Measurements from ENCODE around the gene PTPRM.

The PTPRM gene

DNA sequence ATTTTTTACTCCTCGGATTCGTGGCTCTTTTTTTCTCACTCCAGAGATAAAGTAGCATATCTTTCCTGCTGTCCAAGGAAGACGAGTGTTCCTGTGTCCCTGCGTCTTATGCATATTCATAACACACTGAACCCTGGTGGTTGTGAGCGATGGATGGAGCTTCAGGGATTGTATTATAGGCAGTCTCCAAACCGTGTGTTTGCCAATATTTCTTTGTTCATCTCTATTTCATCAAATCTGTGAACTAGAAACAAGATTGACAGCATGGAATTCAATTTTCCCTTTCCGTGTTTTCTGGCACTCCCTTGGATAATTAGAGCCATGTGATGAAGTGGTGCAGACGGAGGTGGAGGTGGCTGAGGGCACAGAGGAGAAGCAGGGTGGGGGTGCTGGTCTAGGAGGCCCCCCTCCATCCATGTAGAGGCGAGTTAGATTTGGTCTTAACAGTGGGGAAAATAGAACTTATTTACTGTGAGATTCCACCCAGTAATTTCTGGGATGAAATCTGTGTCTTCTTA is 240.9 kb downstream of the PTPRM start:
- no peak for DNase-seq (ENCODE audit: insufficient read length, low spot score)
- no peak for TF ChIP-seq SPI1 (IDR thresholded peaks at IDR 0.05; ENCODE audit: low read depth, low read length)
- TF ChIP-seq POLR2AphosphoS5 (IDR thresholded peaks at IDR 0.05; ENCODE audit: low read depth, low read length) = no peak
- TF ChIP-seq PAX5 (IDR thresholded peaks at IDR 0.05; ENCODE audit: insufficient read depth, low read length, severe bottlenecking) = no peak
- TF ChIP-seq POLR2A (IDR thresholded peaks at IDR 0.05; ENCODE audit: low read depth, low read length) = no peak
- TF ChIP-seq POU2F2 (IDR thresholded peaks at IDR 0.05; ENCODE audit: low read depth, low read length) = no peak
- no peak for TF ChIP-seq TAF1 (IDR thresholded peaks at IDR 0.05; ENCODE audit: low read depth, low read length)

DNA sequence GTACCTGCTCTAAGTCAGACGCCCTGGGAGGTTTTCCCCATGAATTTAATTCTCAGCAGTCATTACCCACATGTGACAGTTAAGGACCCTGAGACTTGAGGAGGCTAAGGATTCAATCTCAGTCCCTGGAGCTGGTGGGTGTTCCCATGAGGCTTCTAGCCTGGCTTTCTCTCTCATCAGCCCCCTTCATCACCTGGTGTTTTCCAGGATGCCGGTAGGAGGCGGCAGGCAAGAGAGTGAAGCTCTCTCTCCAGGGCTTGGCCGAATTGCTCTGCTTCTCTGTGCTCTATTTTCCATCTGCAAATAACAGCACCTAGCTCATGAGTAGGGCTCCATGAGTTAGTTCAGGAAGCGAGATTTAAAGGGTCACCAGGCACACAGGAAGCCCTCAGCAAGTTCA is 241.9 kb downstream of the PTPRM start:
- no peak for DNase-seq (ENCODE audit: insufficient read length, low spot score)
- FAIRE-seq = no peak
- TF ChIP-seq POLR2A (IDR thresholded peaks at IDR 0.05; ENCODE audit: low read depth, low read length) = no peak
- TF ChIP-seq PAX5 (IDR thresholded peaks at IDR 0.05; ENCODE audit: insufficient read depth, low read length, severe bottlenecking) = no peak
- TF ChIP-seq TAF1 (IDR thresholded peaks at IDR 0.05; ENCODE audit: low read depth, low read length) = no peak
- no peak for TF ChIP-seq POLR2AphosphoS5 (IDR thresholded peaks at IDR 0.05; ENCODE audit: low read depth, low read length)
- no peak for TF ChIP-seq SPI1 (IDR thresholded peaks at IDR 0.05; ENCODE audit: low read depth, low read length)

More for the DNA sequence above, 240.9 kb downstream of the PTPRM start:
- FAIRE-seq = no peak

DNA sequence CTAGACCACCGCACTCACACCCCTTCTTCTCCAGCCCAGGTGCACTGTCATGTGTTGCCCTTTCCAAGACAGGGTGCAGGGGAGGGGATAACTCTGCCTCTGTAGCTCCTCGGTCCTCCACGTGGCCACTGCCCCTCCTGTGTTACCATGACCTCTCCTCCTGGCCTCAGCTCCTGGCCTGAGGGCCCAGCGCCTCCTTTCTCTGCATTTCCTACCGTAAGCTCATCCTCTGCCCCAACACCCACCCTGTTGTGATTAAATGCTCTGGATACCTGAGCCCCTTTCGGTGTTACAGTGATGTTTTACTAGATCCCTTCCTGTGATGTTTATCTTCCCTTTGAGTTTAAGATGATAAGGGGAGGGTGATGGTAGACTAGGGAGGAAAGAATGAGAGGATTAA is 242.3 kb downstream of the PTPRM start:
- no peak for DNase-seq (ENCODE audit: insufficient read length, low spot score)
- TF ChIP-seq POLR2A (IDR thresholded peaks at IDR 0.05; ENCODE audit: low read depth, low read length) (no peak), POU2F2 (IDR thresholded peaks at IDR 0.05; ENCODE audit: low read depth, low read length) (no peak), SPI1 (IDR thresholded peaks at IDR 0.05; ENCODE audit: low read depth, low read length) (no peak), POLR2AphosphoS5 (IDR thresholded peaks at IDR 0.05; ENCODE audit: low read depth, low read length) (no peak), PAX5 (IDR thresholded peaks at IDR 0.05; ENCODE audit: insufficient read depth, low read length, severe bottlenecking) (no peak), TAF1 (IDR thresholded peaks at IDR 0.05; ENCODE audit: low read depth, low read length) (no peak)
- no peak for FAIRE-seq

DNA sequence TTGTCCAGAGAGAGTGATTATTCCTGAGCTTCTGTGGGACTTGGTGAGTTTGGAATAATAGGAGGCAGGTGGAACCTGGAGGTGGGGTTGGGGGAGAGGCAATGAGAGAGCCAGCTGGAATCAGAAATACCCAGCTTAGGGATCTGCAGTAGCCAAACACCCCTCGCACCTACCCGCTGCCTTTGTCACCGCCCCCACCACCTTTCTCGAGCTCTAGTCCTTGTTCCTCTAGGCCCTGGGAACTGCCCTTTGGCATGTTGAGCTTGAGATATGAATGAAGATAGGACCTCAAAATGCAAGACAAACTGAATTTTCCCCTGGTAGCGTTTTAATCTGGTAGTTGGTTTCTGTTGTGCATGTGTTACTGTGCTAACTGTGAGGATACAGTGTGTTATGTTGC is 242.9 kb downstream of the PTPRM start:
- TF ChIP-seq PAX5 (IDR thresholded peaks at IDR 0.05; ENCODE audit: insufficient read depth, low read length, severe bottlenecking) (no peak), TAF1 (IDR thresholded peaks at IDR 0.05; ENCODE audit: low read depth, low read length) (no peak), POLR2A (IDR thresholded peaks at IDR 0.05; ENCODE audit: low read depth, low read length) (no peak), POLR2AphosphoS5 (IDR thresholded peaks at IDR 0.05; ENCODE audit: low read depth, low read length) (no peak), SPI1 (IDR thresholded peaks at IDR 0.05; ENCODE audit: low read depth, low read length) (no peak), POU2F2 (IDR thresholded peaks at IDR 0.05; ENCODE audit: low read depth, low read length) (no peak)
- FAIRE-seq (no peak), DNase-seq (ENCODE audit: insufficient read length, low spot score) (no peak)

DNA sequence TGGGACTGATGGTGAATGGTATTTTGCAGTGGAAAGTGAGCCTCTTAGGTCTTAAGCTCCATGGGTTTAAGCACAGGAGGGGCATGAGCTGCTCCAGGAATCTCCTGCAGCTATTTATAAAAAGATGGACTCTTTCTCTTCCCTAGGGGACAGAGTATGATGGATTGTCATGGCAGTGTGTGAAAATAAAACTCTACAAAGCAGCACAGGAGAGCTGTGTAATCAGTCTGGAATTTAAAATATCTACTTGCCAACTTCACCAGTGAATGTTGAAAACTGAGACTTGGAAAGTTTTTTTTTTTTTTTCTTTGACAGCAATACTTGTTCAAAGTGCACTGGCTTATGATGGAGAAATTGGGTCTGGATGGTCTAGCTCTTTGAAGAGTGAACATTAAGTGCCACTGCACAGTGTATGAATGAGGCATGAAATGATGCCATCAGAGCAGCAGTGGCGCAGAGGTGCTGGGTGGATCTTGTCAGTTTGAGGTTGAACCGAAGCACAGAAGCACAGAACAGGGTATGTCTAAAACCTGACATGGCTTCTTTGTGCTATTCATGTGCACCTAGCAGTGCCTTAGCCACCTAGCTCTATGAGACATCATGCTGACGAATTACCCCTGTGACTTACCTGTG is 245.4 kb downstream of the PTPRM start:
- no peak for TF ChIP-seq PAX5 (IDR thresholded peaks at IDR 0.05; ENCODE audit: insufficient read depth, low read length, severe bottlenecking)
- TF ChIP-seq POU2F2 (IDR thresholded peaks at IDR 0.05; ENCODE audit: low read depth, low read length) = no peak
- TF ChIP-seq POLR2A (IDR thresholded peaks at IDR 0.05; ENCODE audit: low read depth, low read length) = no peak
- no peak for TF ChIP-seq POLR2AphosphoS5 (IDR thresholded peaks at IDR 0.05; ENCODE audit: low read depth, low read length)
- TF ChIP-seq SPI1 (IDR thresholded peaks at IDR 0.05; ENCODE audit: low read depth, low read length) = no peak
- FAIRE-seq (no peak), DNase-seq (ENCODE audit: insufficient read length, low spot score) (no peak)

DNA sequence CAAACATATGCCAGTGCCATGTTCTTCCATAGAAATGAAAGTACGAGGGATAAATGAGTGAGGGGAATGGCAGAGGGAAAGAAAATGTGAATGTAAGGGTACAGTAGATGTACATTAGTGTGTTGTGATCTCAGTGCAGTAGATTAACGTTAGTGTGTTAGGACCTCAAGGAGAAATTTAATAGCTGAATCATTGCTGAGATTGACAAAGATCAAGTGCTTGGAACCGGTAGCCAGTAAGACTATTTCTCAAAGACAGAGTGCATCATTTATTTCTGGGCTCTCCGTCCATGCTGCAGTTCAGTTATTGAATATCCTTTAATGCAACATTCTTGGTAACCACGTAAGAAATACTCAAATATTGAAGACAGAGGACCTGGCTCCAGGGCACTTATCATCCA is 246.0 kb downstream of the PTPRM start:
- no peak for FAIRE-seq
- TF ChIP-seq TAF1 (IDR thresholded peaks at IDR 0.05; ENCODE audit: low read depth, low read length) (no peak), POU2F2 (IDR thresholded peaks at IDR 0.05; ENCODE audit: low read depth, low read length) (no peak), POLR2A (IDR thresholded peaks at IDR 0.05; ENCODE audit: low read depth, low read length) (no peak), POLR2AphosphoS5 (IDR thresholded peaks at IDR 0.05; ENCODE audit: low read depth, low read length) (no peak), SPI1 (IDR thresholded peaks at IDR 0.05; ENCODE audit: low read depth, low read length) (no peak), PAX5 (IDR thresholded peaks at IDR 0.05; ENCODE audit: insufficient read depth, low read length, severe bottlenecking) (no peak)
- DNase-seq (ENCODE audit: insufficient read length, low spot score) = no peak

DNA sequence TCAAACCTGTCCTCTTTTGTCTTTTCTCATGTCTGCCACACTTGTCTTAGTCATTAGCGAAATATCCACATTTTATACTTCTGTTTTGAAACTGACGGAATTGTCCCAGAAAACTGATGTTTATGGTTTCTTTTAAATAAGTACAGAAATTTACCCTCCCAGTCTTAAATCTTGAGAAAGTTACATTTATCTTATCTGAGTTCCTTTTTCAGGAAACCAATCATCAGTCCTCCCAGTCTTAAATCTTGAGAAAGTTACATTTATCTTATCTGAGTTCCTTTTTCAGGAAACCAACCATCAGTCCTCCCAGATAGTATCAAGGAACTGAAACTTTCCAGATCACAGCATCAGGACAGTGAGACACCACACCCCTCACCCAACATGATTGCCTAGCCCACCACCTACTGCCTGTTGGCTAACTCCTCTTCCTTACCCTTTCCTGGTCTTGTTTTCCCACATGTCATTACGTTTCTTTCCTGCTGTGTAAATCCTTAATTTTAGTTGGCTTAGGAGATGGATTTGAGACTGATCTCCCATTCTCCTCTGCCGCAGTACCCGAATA is 247.7 kb downstream of the PTPRM start:
- TF ChIP-seq POLR2AphosphoS5 (IDR thresholded peaks at IDR 0.05; ENCODE audit: low read depth, low read length) = no peak
- TF ChIP-seq SPI1 (IDR thresholded peaks at IDR 0.05; ENCODE audit: low read depth, low read length) = no peak
- no peak for TF ChIP-seq POU2F2 (IDR thresholded peaks at IDR 0.05; ENCODE audit: low read depth, low read length)
- no peak for TF ChIP-seq PAX5 (IDR thresholded peaks at IDR 0.05; ENCODE audit: insufficient read depth, low read length, severe bottlenecking)
- no peak for FAIRE-seq
- no peak for DNase-seq (ENCODE audit: insufficient read length, low spot score)

DNA sequence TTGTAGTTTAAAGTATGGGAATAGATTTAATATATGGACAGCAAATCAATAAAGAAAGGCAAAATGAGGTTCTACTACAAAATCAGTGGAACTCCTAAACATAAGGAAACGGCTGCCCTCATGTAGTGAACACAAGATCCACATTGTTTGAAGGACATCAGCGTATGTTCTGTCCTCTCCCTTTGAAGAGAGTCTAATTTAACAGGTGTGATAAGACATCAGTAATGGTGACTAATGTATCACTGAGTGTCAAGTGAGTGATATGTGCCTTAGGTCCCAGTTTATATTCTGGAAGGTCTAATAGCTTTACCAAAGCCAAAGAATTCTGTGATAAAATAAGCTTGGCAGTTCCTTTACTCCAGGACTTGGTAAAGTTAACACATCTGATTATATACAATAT is 248.7 kb downstream of the PTPRM start:
- TF ChIP-seq PAX5 (IDR thresholded peaks at IDR 0.05; ENCODE audit: insufficient read depth, low read length, severe bottlenecking) (no peak), SPI1 (IDR thresholded peaks at IDR 0.05; ENCODE audit: low read depth, low read length) (no peak), TAF1 (IDR thresholded peaks at IDR 0.05; ENCODE audit: low read depth, low read length) (no peak), POLR2AphosphoS5 (IDR thresholded peaks at IDR 0.05; ENCODE audit: low read depth, low read length) (no peak), POU2F2 (IDR thresholded peaks at IDR 0.05; ENCODE audit: low read depth, low read length) (no peak), POLR2A (IDR thresholded peaks at IDR 0.05; ENCODE audit: low read depth, low read length) (no peak)
- FAIRE-seq (no peak), DNase-seq (ENCODE audit: insufficient read length, low spot score) (no peak)

DNA sequence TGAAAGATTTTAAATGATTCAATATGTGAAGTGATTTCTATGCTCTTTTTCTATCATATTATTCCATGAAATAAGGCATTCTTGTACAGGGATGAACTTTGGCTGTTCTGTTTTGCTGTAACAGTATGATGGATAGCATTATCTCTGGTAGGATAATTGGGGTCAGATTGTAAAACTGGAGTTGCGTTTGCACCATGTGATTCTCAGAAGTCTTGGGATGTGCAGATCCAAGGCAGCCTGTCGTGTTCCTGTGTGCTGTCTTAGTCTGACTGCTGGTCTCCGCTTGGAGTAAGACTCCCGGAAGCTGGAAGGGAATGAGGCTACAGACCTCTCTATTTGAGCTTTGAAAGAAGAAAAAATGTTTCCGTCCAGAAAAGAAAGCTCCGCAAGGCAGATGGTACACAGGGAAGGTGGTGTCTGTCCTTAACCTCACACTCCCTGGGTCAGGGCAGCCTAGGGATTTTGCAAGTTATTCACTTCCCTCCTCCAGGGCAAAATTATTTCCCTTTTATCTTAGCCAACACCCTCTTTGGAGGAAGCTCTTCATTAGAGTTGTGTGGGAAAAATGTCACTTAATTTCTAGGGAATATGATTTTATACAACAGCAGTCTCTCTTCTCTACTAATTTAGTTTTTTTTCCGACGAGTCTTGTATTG is 250.6 kb downstream of the PTPRM start:
- TF ChIP-seq POLR2A (IDR thresholded peaks at IDR 0.05; ENCODE audit: low read depth, low read length) (no peak), PAX5 (IDR thresholded peaks at IDR 0.05; ENCODE audit: insufficient read depth, low read length, severe bottlenecking) (no peak), TAF1 (IDR thresholded peaks at IDR 0.05; ENCODE audit: low read depth, low read length) (no peak), POLR2AphosphoS5 (IDR thresholded peaks at IDR 0.05; ENCODE audit: low read depth, low read length) (no peak), SPI1 (IDR thresholded peaks at IDR 0.05; ENCODE audit: low read depth, low read length) (no peak), POU2F2 (IDR thresholded peaks at IDR 0.05; ENCODE audit: low read depth, low read length) (no peak)
- FAIRE-seq (no peak), DNase-seq (ENCODE audit: insufficient read length, low spot score) (no peak)

Data from GM12891 (cell line).